OCI-LY3 (cell line): ENCODE results near the gene GJA4.

ENCODE experiments used
- CTCF ChIP-seq: fragments of 200-600, 300-600 bp; sonication (generic); IDR thresholded peaks from 2 replicates; pipeline ENCODE4 v1.5.1; 2014; ENCODE audit warnings: antibody characterized with exemption, low read length, low read depth
- EZH2phosphoT487 ChIP-seq: fragments of 200-600 bp; shearing (Covaris generic); IDR thresholded peaks from 2 replicates; pipeline ENCODE4 v1.6.1; 2018; ENCODE audit warnings: antibody characterized with exemption, mixed run types, low read depth

GRCh38 chr1:34779005-34779404 lies 13.8 kb upstream of the GJA4 start:
- TF ChIP-seq CTCF (no peak), EZH2phosphoT487 (no peak)
